B cell (primary cell): ENCODE measurements around the gene TMEM30B. TPM values are rescaled to one million over a fixed set of nuclear protein-coding genes. Genes with fewer than 3 reads are reported as not detected.

Experiments
- ATAC-seq: fragments of 200-7000 bp; cut with Tn5 transposase; one replicate; pipeline ENCODE4 v1.10.0; 2021; ENCODE audit warnings: low read depth, mild to moderate bottlenecking, moderate number of reproducible peaks, moderate library complexity
- CTCF ChIA-PET: fragments of 350-600 bp; sonication (Branson Sonifier 250); formaldehyde crosslinking; loops from one replicate; lab custom pipeline; 2021; ENCODE audit warnings: antibody characterized with exemption, inconsistent platforms; lab: Charles Lee
- POLR2A ChIA-PET: fragments of 350-600 bp; sonication (Branson Sonifier 250); formaldehyde crosslinking; loops from one replicate; lab custom pipeline; 2021; ENCODE audit warnings: antibody characterized with exemption; lab: Charles Lee
- DNase-seq: peaks from one replicate; pipeline ENCODE4 v3.0.0; 2013
- H2AFZ ChIP-seq: 2 replicates; pipeline ENCODE4 v1.6.1; 2012; ENCODE audit warnings: mild to moderate bottlenecking, low read depth, low read length; ENCODE audit not compliant: insufficient read depth, poor library complexity, severe bottlenecking
- H3K27ac ChIP-seq, 2 donors: 1 replicate in 1 of 2; 2 replicates in 1 of 2; pipeline ENCODE4 v1.5.1; 2012 to 2013; ENCODE audit warnings: low read length in 2 of 2, mild to moderate bottlenecking in 2 of 2, moderate library complexity in 1 of 2
- H3K27me3 ChIP-seq, 4 experiments: fragments of 200-600 bp in 1 of 4; sonication (generic) in 1 of 4; replicated peaks in 1 of 4; 1 replicate in 2 of 4; 2 replicates in 2 of 4; pipeline versions ENCODE4 v1.6.1 to v1.7.0; 2013 to 2016; ENCODE audit warnings: low read length in 3 of 4, mild to moderate bottlenecking in 2 of 4, mixed read lengths in 1 of 4, moderate library complexity in 1 of 4; ENCODE audit not compliant: insufficient read depth in 4 of 4, control insufficient read depth in 3 of 4; ENCODE audit errors: control extremely low read depth in 1 of 4
- H3K36me3 ChIP-seq, 2 experiments: replicated peaks in 1 of 2; 1 replicate in 1 of 2; 2 replicates in 1 of 2; pipeline versions ENCODE4 v1.6.1 to v1.7.1; 2013; ENCODE audit warnings: low read length in 1 of 2; ENCODE audit not compliant: insufficient read depth in 2 of 2, control insufficient read depth in 1 of 2; ENCODE audit errors: control extremely low read depth in 1 of 2, extremely low read depth in 1 of 2
- H3K4me1 ChIP-seq, 2 donors: fragments of 200-600 bp in 1 of 2; sonication (generic) in 1 of 2; 1 replicate in 1 of 2; 2 replicates in 1 of 2; pipeline versions ENCODE4 v1.5.1 to v1.6.1; 2013 to 2017; ENCODE audit warnings: low read length in 2 of 2; ENCODE audit not compliant: control insufficient read depth in 2 of 2, insufficient read depth in 2 of 2
- H3K4me2 ChIP-seq: replicated peaks from 2 replicates; pipeline ENCODE3; 2012; ENCODE audit warnings: mild to moderate bottlenecking, low read depth, low read length; ENCODE audit not compliant: poor library complexity, severe bottlenecking
- H3K4me3 ChIP-seq, 5 experiments: fragments of 200-600 bp in 1 of 5; sonication (generic) in 1 of 5; 1 replicate in 3 of 5; 2 replicates in 2 of 5; pipeline versions ENCODE4 v1.5.1 to v1.7.0; 2011 to 2016; ENCODE audit warnings: low read length in 4 of 5, mild to moderate bottlenecking in 4 of 5, low read depth in 2 of 5, control low read depth in 1 of 5, moderate library complexity in 1 of 5; ENCODE audit not compliant: insufficient read depth in 1 of 5; ENCODE audit errors: control extremely low read depth in 1 of 5, extremely low read depth in 1 of 5
- H3K79me2 ChIP-seq: fragments of 200-600 bp; sonication (generic); one replicate; pipeline ENCODE4 v1.6.0; 2016; ENCODE audit warnings: low read length; ENCODE audit not compliant: control insufficient read depth, insufficient read depth
- H3K9ac ChIP-seq: fragments of 200-600 bp; sonication (generic); 2 replicates; pipeline ENCODE4 v1.6.1; 2017; ENCODE audit warnings: mild to moderate bottlenecking, low read length, moderate library complexity
- H3K9me3 ChIP-seq, 3 donors: one replicate each; pipeline versions ENCODE4 v1.6.1 to v1.7.1; 2013; ENCODE audit warnings: low read length in 2 of 3; ENCODE audit not compliant: control insufficient read depth in 2 of 3, insufficient read depth in 1 of 3; ENCODE audit errors: control extremely low read depth in 1 of 3
- H4K20me1 ChIP-seq: 2 replicates; pipeline ENCODE4 v1.6.0; 2012; ENCODE audit warnings: mild to moderate bottlenecking, low read length; ENCODE audit not compliant: insufficient read depth, control insufficient read depth, poor library complexity, severe bottlenecking
- H3K27ac Mint-ChIP-seq: one replicate; pipeline ENCODE4 v1.8.0; 2021; ENCODE audit warnings: mixed read lengths
- H3K27me3 Mint-ChIP-seq: one replicate; pipeline ENCODE4 v1.8.0; 2021; ENCODE audit warnings: mixed read lengths
- H3K4me1 Mint-ChIP-seq: one replicate; pipeline ENCODE4 v1.8.0; 2021; ENCODE audit warnings: mixed read lengths
- H3K4me3 Mint-ChIP-seq: one replicate; pipeline ENCODE4 v1.8.0; 2021; ENCODE audit warnings: mixed read lengths
- H3K9me3 Mint-ChIP-seq: one replicate; pipeline ENCODE4 v1.8.0; 2022; ENCODE audit warnings: mixed read lengths; ENCODE audit not compliant: insufficient read depth
- EZH2 ChIP-seq: IDR thresholded peaks from 2 replicates; pipeline ENCODE4 v1.6.1; 2012; ENCODE audit warnings: borderline replicate concordance, low read depth, mild to moderate bottlenecking, moderate library complexity, low read length; ENCODE audit not compliant: insufficient read depth, poor library complexity, severe bottlenecking
- WGBS: methylation state at CpG from one replicate; pipeline ENCODE4 v1.1.5; 2013; ENCODE audit warnings: missing lambda C conversion rate; ENCODE audit not compliant: insufficient coverage; 5-methylcytosine and 5-hydroxymethylcytosine counted together
- intact Hi-C: fragments of 100-400 bp; cut with micrococcal nuclease; formaldehyde crosslinking; loops from one replicate; pipeline ENCODE4 v1.10.0; 2022
- polyA plus RNA-seq: library from polyadenylated mRNA; depleted of rRNA; stranded (reverse); fragments of >200 nt; gene quantifications from 2 replicates; pipeline ENCODE4 v1.2.3, GENCODE V29; 2012
- total RNA-seq, 2 donors: library from RNA; stranded (reverse); fragments of 120-200 nt in 1 of 2; gene quantifications; 1 replicate in 1 of 2; 2 replicates in 1 of 2; pipeline versions ENCODE4 v1.2.3 to v1.2.4, GENCODE V29; 2013 to 2022
- TF ChIP-seq, protein P1 (sequence below): fragments of 200-600 bp; IDR thresholded peaks from one replicate; pipeline ENCODE4 v1.8.0; 2022; ENCODE audit warnings: antibody characterized with exemption, mild to moderate bottlenecking

Gene TMEM30B
- total and polyA plus RNA-seq, 2 donors (not counting 1 experiment from before 2014, with no cell fraction given), result 0.19 to 0.20 TPM

GRCh38 chr14:61325166-61325565, 44.0 kb upstream of the TMEM30B start:
- intact Hi-C loops, result loop anchor here (10.0 kb wide), 1 partner anchor 120 kb away; no protein-coding TSS in a partner anchor

DNA sequence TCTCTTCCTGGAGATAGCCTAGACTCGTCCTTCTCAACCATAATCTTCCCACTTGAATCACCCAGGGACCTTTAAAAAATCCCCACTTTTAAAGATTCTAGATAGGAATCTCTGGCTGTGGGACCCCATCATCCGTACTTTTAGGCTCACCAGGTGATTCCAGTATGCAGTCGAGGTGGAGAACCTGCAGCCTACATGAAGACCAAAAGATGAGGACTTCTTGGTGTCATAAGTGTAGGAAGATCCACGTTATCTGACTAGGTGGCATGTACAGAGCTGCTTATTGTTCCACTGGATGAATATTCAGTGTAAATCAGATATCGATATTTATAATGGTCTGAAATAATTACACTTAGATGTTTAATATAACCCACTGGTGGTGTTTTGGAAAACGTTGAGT, 42.8 kb upstream of the TMEM30B start:
- Histone ChIP-seq H3K36me3 (no peaks in the 10 kb centered on the region), H2AFZ (no peak overlapping the region), H3K27me3 (peaks cover 0 to 36% (median 5%) of the 10 kb centered on the region in 4 experiments), H3K9ac (no peak overlapping the region), H3K9me3 (peaks cover 0 to 9% (median 0%) of the 10 kb centered on the region in 3 donors), H3K4me3 (no peak overlapping the region), H3K4me2 (no peak overlapping the region), H4K20me1 (no peaks in the 10 kb centered on the region), H3K79me2 (no peaks in the 10 kb centered on the region), H3K4me1 (peaks cover 21 to 26% of the 10 kb centered on the region in 2 donors), H3K27ac (no peak overlapping the region)
- TF ChIP-seq, protein P1, sequence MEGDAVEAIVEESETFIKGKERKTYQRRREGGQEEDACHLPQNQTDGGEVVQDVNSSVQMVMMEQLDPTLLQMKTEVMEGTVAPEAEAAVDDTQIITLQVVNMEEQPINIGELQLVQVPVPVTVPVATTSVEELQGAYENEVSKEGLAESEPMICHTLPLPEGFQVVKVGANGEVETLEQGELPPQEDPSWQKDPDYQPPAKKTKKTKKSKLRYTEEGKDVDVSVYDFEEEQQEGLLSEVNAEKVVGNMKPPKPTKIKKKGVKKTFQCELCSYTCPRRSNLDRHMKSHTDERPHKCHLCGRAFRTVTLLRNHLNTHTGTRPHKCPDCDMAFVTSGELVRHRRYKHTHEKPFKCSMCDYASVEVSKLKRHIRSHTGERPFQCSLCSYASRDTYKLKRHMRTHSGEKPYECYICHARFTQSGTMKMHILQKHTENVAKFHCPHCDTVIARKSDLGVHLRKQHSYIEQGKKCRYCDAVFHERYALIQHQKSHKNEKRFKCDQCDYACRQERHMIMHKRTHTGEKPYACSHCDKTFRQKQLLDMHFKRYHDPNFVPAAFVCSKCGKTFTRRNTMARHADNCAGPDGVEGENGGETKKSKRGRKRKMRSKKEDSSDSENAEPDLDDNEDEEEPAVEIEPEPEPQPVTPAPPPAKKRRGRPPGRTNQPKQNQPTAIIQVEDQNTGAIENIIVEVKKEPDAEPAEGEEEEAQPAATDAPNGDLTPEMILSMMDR, result no peak
- TF ChIP-seq EZH2, result no peak
- H3K27me3 Mint-ChIP-seq, result peaks cover 15% of the 10 kb centered on the region
- no peak for DNase-seq
- H3K4me1 Mint-ChIP-seq, result peaks cover 19% of the 10 kb centered on the region
- CTCF ChIA-PET, result interaction anchor here (1.6 kb wide), 1 partner anchor 803 kb away, joined by 4 read pairs; no protein-coding TSS in a partner anchor
- H3K9me3 Mint-ChIP-seq, result no peaks in the 10 kb centered on the region
- no peak for ATAC-seq
- POLR2A ChIA-PET, result no interaction called here
- intact Hi-C loops, result loop anchor here (10.0 kb wide), 1 partner anchor 121 kb away; no protein-coding TSS in a partner anchor
- no peak overlapping the region for H3K27ac Mint-ChIP-seq
- no peak overlapping the region for H3K4me3 Mint-ChIP-seq
- 82% methylated on average over 3 of the region's 6 CpGs for WGBS

More at GRCh38 chr14:61325166-61325565, 44.0 kb upstream of the TMEM30B start:
- peaks cover 15% of the 10 kb centered on the region for H3K27me3 Mint-ChIP-seq
- Histone ChIP-seq H3K9ac (no peak overlapping the region), H3K4me2 (no peak overlapping the region), H3K4me1 (peaks cover 25 to 34% of the 10 kb centered on the region in 2 donors), H3K36me3 (no peaks in the 10 kb centered on the region), H3K9me3 (peaks cover 0 to 9% (median 0%) of the 10 kb centered on the region in 3 donors), H3K79me2 (no peaks in the 10 kb centered on the region), H2AFZ (no peak overlapping the region), H4K20me1 (no peaks in the 10 kb centered on the region), H3K27me3 (peaks cover 0 to 26% (median 5%) of the 10 kb centered on the region in 4 experiments), H3K4me3 (no peak overlapping the region), H3K27ac (no peak overlapping the region)
- whole genome bisulfite sequencing, result no CpG with 5 or more reads among the region's 1 CpG
- no peak overlapping the region for H3K4me3 Mint-ChIP-seq
- no peak for ATAC-seq
- POLR2A ChIA-PET, result no interaction called here
- no peaks in the 10 kb centered on the region for H3K9me3 Mint-ChIP-seq
- TF ChIP-seq, protein P1, result no peak
- no peak for TF ChIP-seq EZH2
- CTCF ChIA-PET, result no interaction called here
- H3K27ac Mint-ChIP-seq, result no peak overlapping the region
- peaks cover 26% of the 10 kb centered on the region for H3K4me1 Mint-ChIP-seq
- DNase-seq, result no peak
